HG03095 (cell line): ENCODE results near the gene DPY19L2.
"Not testable (repeated sequence)": the region's sequence is repeated elsewhere in the genome, so short reads cannot be mapped to it uniquely, and the experiment has no call there.

ENCODE experiments used
- ATAC-seq: cut with Tn5 transposase; IDR thresholded peaks from one replicate; pipeline ENCODE4 v1.9.1; 2021; ENCODE audit warnings: moderate library complexity; ENCODE audit not compliant: unreplicated experiment

DPY19L2 gene

GRCh38 chr12:63668800-63669365 lies 590 bp upstream of the DPY19L2 start:
- ATAC-seq = peak; percentile 26

- ATAC-seq = not testable (repeated sequence)
Measured at GRCh38 chr12:63663005-63663404, 5.3 kb downstream of the DPY19L2 start.

GRCh38 chr12:63658501-63658900 lies 9.8 kb downstream of the DPY19L2 start:
- ATAC-seq = not testable (repeated sequence)

- ATAC-seq = not testable (repeated sequence)
Measured at GRCh38 chr12:63656407-63656806, 11.9 kb downstream of the DPY19L2 start.

GRCh38 chr12:63655543-63656257 lies 12.6 kb downstream of the DPY19L2 start:
- ATAC-seq = not testable (repeated sequence)

GRCh38 chr12:63654481-63654880 lies 13.8 kb downstream of the DPY19L2 start:
- not testable (repeated sequence) for ATAC-seq

- ATAC-seq = not testable (repeated sequence)
Measured at GRCh38 chr12:63649517-63649916, 18.8 kb downstream of the DPY19L2 start.

GRCh38 chr12:63643381-63644140 lies 24.7 kb downstream of the DPY19L2 start:
- not testable (repeated sequence) for ATAC-seq

- not testable (repeated sequence) for ATAC-seq
Measured at GRCh38 chr12:63624258-63624657, 44.0 kb downstream of the DPY19L2 start.

- ATAC-seq = not testable (repeated sequence)
Measured at GRCh38 chr12:63615544-63615943, 52.7 kb downstream of the DPY19L2 start.

GRCh38 chr12:63611285-63611684 lies 57.0 kb downstream of the DPY19L2 start:
- not testable (repeated sequence) for ATAC-seq

GRCh38 chr12:63609281-63609680 lies 59.0 kb downstream of the DPY19L2 start:
- ATAC-seq = not testable (repeated sequence)

- ATAC-seq = not testable (repeated sequence)
Measured at GRCh38 chr12:63604985-63605384, 63.3 kb downstream of the DPY19L2 start.

- not testable (repeated sequence) for ATAC-seq
Measured at GRCh38 chr12:63594828-63595227, 73.5 kb downstream of the DPY19L2 start.

- ATAC-seq = not testable (repeated sequence)
Measured at GRCh38 chr12:63584426-63584825, 83.9 kb downstream of the DPY19L2 start.

GRCh38 chr12:63583289-63583688 lies 85.0 kb downstream of the DPY19L2 start:
- not testable (repeated sequence) for ATAC-seq

GRCh38 chr12:63577631-63578030 lies 90.7 kb downstream of the DPY19L2 start:
- not testable (repeated sequence) for ATAC-seq

GRCh38 chr12:63572038-63572437 lies 96.3 kb downstream of the DPY19L2 start:
- ATAC-seq = not testable (repeated sequence)

GRCh38 chr12:63558445-63558844 lies 109.8 kb downstream of the DPY19L2 start:
- ATAC-seq = not testable (repeated sequence)

GRCh38 chr12:63551397-63551796 lies 116.9 kb downstream of the DPY19L2 start:
- ATAC-seq = not testable (repeated sequence)

- ATAC-seq = not testable (repeated sequence)
Measured at GRCh38 chr12:63549034-63549433, 119.3 kb downstream of the DPY19L2 start.
